Stimulated activated CD4-positive, alpha-beta T cell treated with anti-CD3 and anti-CD28 coated beads, Interleukin-2, amount 100 ng/mL, for 24 hours (primary cell): Measurements from ENCODE around the gene MRPL50.
"Not testable (repeated sequence)": the region's sequence is repeated elsewhere in the genome, so short reads cannot be mapped to it uniquely, and the experiment has no call there.

ENCODE experiments used
- DNase-seq, 2 donors: peaks; one replicate each; pipeline ENCODE4 v3.0.0-alpha.2; 2020

MRPL50 gene

GRCh38 chr9:101417389-101417788 lies 19.0 kb upstream of the MRPL50 start:
- DNase-seq: no peak

GRCh38 chr9:101415578-101415977 lies 17.2 kb upstream of the MRPL50 start:
- DNase-seq: no peak

- no peak for DNase-seq
Measured at GRCh38 chr9:101414839-101415238, 16.4 kb upstream of the MRPL50 start.

GRCh38 chr9:101409079-101409477 lies 10.7 kb upstream of the MRPL50 start:
- DNase-seq: no peak

GRCh38 chr9:101408374-101409078 lies 10.1 kb upstream of the MRPL50 start:
- DNase-seq: no peak

- DNase-seq: no peak
Measured at GRCh38 chr9:101403516-101404285, 5.3 kb upstream of the MRPL50 start.

- no peak for DNase-seq
Measured at GRCh38 chr9:101400120-101400519, 1.7 kb upstream of the MRPL50 start.

- DNase-seq: no peak
Measured at GRCh38 chr9:101399643-101399970, 1.2 kb upstream of the MRPL50 start.

GRCh38 chr9:101398930-101399642 lies 668 bp upstream of the MRPL50 start:
- DNase-seq: no peak

GRCh38 chr9:101397746-101398067 lies 711 bp downstream of the MRPL50 start:
- no peak for DNase-seq

GRCh38 chr9:101394687-101395086 lies 3.7 kb downstream of the MRPL50 start:
- no peak for DNase-seq

- DNase-seq: no peak
Measured at GRCh38 chr9:101393135-101393534, 5.3 kb downstream of the MRPL50 start.

GRCh38 chr9:101388507-101388993 lies 9.9 kb downstream of the MRPL50 start:
- DNase-seq: no peak

GRCh38 chr9:101387871-101388506 lies 10.4 kb downstream of the MRPL50 start:
- DNase-seq: no peak

- DNase-seq: not testable (repeated sequence)
Measured at GRCh38 chr9:101384873-101385536, 13.4 kb downstream of the MRPL50 start, which contains the start of gene BAAT. BAAT (minus strand) TSS chr9:101385006; CDS start chr9:101371404, 13,602 bp downstream.

GRCh38 chr9:101383361-101383760 lies 15.1 kb downstream of the MRPL50 start:
- no peak for DNase-seq

- no peak for DNase-seq
Measured at GRCh38 chr9:101381833-101382342, 16.5 kb downstream of the MRPL50 start.

GRCh38 chr9:101381118-101381517 lies 17.3 kb downstream of the MRPL50 start:
- no peak for DNase-seq

- no peak for DNase-seq
Measured at GRCh38 chr9:101380295-101380694, 18.1 kb downstream of the MRPL50 start.

GRCh38 chr9:101376111-101376848 lies 22.1 kb downstream of the MRPL50 start:
- DNase-seq: no peak

GRCh38 chr9:101375546-101375945 lies 22.9 kb downstream of the MRPL50 start:
- DNase-seq: no peak
